Common myeloid progenitor, CD34-positive (primary cell): ENCODE results near the gene NRAP.

Experiments
- CTCF ChIA-PET: fragments of 350-600 bp; sonication (Branson Sonifier 250); formaldehyde crosslinking; loops from one replicate; lab custom pipeline; 2021; ENCODE audit warnings: antibody characterized with exemption; lab: Charles Lee
- POLR2A ChIA-PET: fragments of 350-600 bp; sonication (Branson Sonifier 250); formaldehyde crosslinking; loops from one replicate; lab custom pipeline; 2021; ENCODE audit warnings: antibody characterized with exemption; lab: Charles Lee
- DNase-seq, 3 donors: peaks; one replicate each; pipeline versions ENCODE4 v3.0.0 to v3.0.0-alpha.2; 2013
- H3K27ac ChIP-seq, 2 experiments: 1 replicate in 1 of 2; 2 replicates in 1 of 2; pipeline ENCODE4 v1.7.0; 2013; ENCODE audit warnings: inconsistent platforms in 2 of 2, low read length in 2 of 2, mild to moderate bottlenecking in 2 of 2, low read depth in 1 of 2, moderate library complexity in 1 of 2; ENCODE audit not compliant: severe bottlenecking in 2 of 2, insufficient read depth in 1 of 2, poor library complexity in 1 of 2
- H3K27me3 ChIP-seq, 5 experiments: replicated peaks in 2 of 5; 1 replicate in 3 of 5; 2 replicates in 2 of 5; pipeline versions ENCODE4 v1.6.1 to v1.7.0; 2013; ENCODE audit warnings: low read length in 4 of 5, mild to moderate bottlenecking in 2 of 5, moderate library complexity in 2 of 5, inconsistent platforms in 1 of 5; ENCODE audit not compliant: insufficient read depth in 5 of 5, control insufficient read depth in 4 of 5
- H3K36me3 ChIP-seq, 4 experiments: 1 replicate in 2 of 4; 2 replicates in 2 of 4; pipeline versions ENCODE4 v1.6.1 to v1.7.0; 2013; ENCODE audit warnings: low read length in 3 of 4, control low read depth in 1 of 4, mild to moderate bottlenecking in 1 of 4; ENCODE audit not compliant: control insufficient read depth in 4 of 4, insufficient read depth in 4 of 4
- H3K4me1 ChIP-seq, 4 experiments: 1 replicate in 3 of 4; 2 replicates in 1 of 4; pipeline versions ENCODE4 v1.6.1 to v1.7.1; 2013; ENCODE audit warnings: low read length in 3 of 4, mild to moderate bottlenecking in 3 of 4, control low read depth in 1 of 4, inconsistent platforms in 1 of 4, moderate library complexity in 1 of 4; ENCODE audit not compliant: control insufficient read depth in 4 of 4, insufficient read depth in 4 of 4; ENCODE audit errors: control extremely low read depth in 1 of 4
- H3K4me3 ChIP-seq, 7 experiments: 1 replicate in 4 of 7; 2 replicates in 3 of 7; pipeline versions ENCODE4 v1.5.1 to v1.7.0; 2013; ENCODE audit warnings: mild to moderate bottlenecking in 7 of 7, low read length in 6 of 7, moderate library complexity in 6 of 7, inconsistent platforms in 2 of 7, low read depth in 2 of 7, control low read depth in 1 of 7; ENCODE audit not compliant: insufficient read depth in 4 of 7, control insufficient read depth in 1 of 7; ENCODE audit errors: extremely low read depth in 1 of 7
- H3K9me3 ChIP-seq, 5 experiments: 1 replicate in 4 of 5; 2 replicates in 1 of 5; pipeline versions ENCODE4 v1.6.1 to v1.7.1; 2013; ENCODE audit warnings: low read length in 4 of 5, mild to moderate bottlenecking in 2 of 5, inconsistent platforms in 1 of 5, low read depth in 1 of 5, moderate library complexity in 1 of 5; ENCODE audit not compliant: control insufficient read depth in 4 of 5, insufficient read depth in 2 of 5; ENCODE audit errors: control extremely low read depth in 1 of 5
- WGBS: methylation state at CpG from one replicate; pipeline ENCODE4 v1.1.5; 2013; ENCODE audit not compliant: insufficient coverage; 5-methylcytosine and 5-hydroxymethylcytosine counted together

Gene NRAP

DNA sequence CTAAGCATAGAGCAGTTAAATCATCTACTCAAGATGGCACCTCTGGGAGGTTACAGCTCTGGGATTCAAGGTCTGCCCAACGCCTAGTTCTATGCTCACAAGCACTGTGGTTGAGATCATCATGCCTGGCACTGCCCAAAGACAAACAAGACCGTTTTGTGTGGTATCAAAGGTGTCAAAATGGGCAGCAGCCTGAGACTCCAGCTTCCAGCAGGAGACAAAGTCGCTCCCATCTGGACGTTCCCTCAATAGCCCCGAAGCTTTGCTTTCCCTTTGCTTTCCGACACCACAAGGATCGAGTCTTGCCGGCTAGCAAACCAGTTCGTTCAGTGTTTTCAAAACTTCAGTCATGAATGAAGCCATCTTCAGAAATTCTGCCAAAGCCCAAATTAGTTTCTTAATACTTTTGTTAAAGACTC, 105.9 kb downstream of the NRAP start:
- Histone ChIP-seq H3K27ac (no peak overlapping the region), H3K4me1 (peaks cover 5 to 38% (median 21%) of the 10 kb centered on the region in 4 experiments), H3K4me3 (peak overlapping the region in 1 of 7 experiments; percentile 36), H3K36me3 (no peaks in the 10 kb centered on the region), H3K9me3 (no peaks in the 10 kb centered on the region), H3K27me3 (no peaks in the 10 kb centered on the region)
- 46% methylated on average over 8 of the region's 9 CpGs for WGBS
- ChIA-PET CTCF (interaction anchor here (1.2 to 1.6 kb wide), 2 partner anchors 16 to 1082 kb away, joined by 3 read pairs; no protein-coding TSS in a partner anchor), POLR2A (no interaction called here)
- no peak for DNase-seq

DNA sequence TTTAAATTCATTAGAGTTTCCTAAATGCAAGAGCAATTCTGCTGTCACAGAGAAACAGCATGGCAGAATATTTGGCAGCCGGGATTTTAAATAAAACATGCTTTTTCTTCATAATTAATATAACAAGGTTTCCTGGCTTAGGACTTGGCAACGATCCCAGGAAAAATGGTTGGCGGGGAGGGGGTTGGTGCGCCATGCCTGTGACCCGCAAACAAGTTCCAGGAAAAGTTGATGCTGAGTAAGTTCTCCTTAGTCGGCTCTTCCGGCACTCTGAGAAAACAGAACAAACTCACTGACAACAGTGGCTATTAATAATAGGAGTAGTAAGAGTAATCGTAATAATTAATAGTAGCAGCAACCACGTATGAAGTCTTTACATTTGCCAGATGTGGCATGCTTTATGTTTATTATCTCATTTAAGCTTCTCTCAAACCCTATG, 106.4 kb downstream of the NRAP start:
- H3K9me3 ChIP-seq = no peaks in the 10 kb centered on the region
- CTCF ChIA-PET = interaction anchor here (1.2 to 1.6 kb wide), 2 partner anchors 16 to 1082 kb away, joined by 3 read pairs; no protein-coding TSS in a partner anchor
- DNase-seq = peak; percentile 5 to 23 (median 7)
- H3K4me1 ChIP-seq = peaks cover 5 to 42% (median 23%) of the 10 kb centered on the region in 4 experiments
- POLR2A ChIA-PET = no interaction called here
- H3K27ac ChIP-seq = no peak overlapping the region
- peak overlapping the region in 1 of 7 experiments; percentile 36 for H3K4me3 ChIP-seq
- no peaks in the 10 kb centered on the region for H3K36me3 ChIP-seq
- no peaks in the 10 kb centered on the region for H3K27me3 ChIP-seq
- 5% methylated on average over 3 of the region's 9 CpGs for WGBS

DNA sequence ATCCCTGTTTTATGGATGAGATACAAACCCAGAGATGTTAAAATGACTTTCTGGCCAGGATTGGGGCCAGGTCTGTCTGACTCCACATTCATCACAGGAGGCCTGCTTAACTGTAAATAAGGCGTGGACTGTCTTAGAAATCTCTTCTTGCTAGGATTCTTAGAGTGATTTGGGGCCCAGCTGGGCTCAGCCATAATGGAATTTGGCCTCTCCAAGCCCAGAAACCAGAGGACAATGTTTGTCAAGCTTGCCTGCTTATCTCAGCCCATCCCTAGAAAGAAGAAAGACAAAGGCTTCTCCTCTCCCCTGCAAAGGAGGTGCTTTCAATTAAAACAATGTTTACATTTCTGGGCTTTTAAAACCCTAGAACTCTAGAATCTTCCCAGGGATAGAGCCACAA, 108.1 kb downstream of the NRAP start:
- no peaks in the 10 kb centered on the region for H3K9me3 ChIP-seq
- WGBS = no CpG with 5 or more reads among the region's 1 CpG
- H3K27me3 ChIP-seq = no peaks in the 10 kb centered on the region
- H3K36me3 ChIP-seq = no peaks in the 10 kb centered on the region
- no peak overlapping the region for H3K27ac ChIP-seq
- ChIA-PET POLR2A (no interaction called here), CTCF (interaction anchor here (3.4 kb wide), 1 partner anchor 32 kb away, joined by 25 read pairs; no protein-coding TSS in a partner anchor)
- H3K4me1 ChIP-seq = peaks cover 5 to 43% (median 23%) of the 10 kb centered on the region in 4 experiments
- DNase-seq = no peak
- H3K4me3 ChIP-seq = no peak overlapping the region

DNA sequence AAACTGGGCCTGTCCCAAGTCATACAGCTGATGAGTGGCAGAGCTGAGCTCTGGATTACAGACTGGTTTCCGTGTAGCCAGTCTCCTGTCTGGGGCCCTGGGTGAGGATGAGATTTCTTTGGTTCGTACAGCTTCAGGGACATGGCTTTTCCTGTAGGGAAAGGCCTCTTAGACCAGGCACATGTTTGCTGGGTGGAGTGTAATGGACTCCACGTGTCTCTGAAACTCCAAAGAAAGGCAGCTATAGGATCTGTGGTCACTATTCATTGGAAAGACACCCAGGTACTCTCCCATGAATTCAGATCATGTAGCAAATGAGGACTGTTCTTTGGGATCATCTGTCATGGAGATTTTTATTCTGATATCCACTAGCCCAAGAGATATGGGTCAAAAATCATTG, 108.6 kb downstream of the NRAP start:
- POLR2A ChIA-PET = no interaction called here
- no peak for DNase-seq
- CTCF ChIA-PET = interaction anchor here (1.1 to 3.4 kb wide), 3 partner anchors 8 to 31 kb away, joined by 4 to 25 read pairs (median 12); no protein-coding TSS in a partner anchor
- Histone ChIP-seq H3K9me3 (no peaks in the 10 kb centered on the region), H3K36me3 (no peaks in the 10 kb centered on the region), H3K4me3 (no peak overlapping the region), H3K27me3 (no peaks in the 10 kb centered on the region), H3K4me1 (peaks cover 5 to 47% (median 23%) of the 10 kb centered on the region in 4 experiments), H3K27ac (no peak overlapping the region)
- WGBS = 100% methylated on average over 3 of the region's 3 CpGs

DNA sequence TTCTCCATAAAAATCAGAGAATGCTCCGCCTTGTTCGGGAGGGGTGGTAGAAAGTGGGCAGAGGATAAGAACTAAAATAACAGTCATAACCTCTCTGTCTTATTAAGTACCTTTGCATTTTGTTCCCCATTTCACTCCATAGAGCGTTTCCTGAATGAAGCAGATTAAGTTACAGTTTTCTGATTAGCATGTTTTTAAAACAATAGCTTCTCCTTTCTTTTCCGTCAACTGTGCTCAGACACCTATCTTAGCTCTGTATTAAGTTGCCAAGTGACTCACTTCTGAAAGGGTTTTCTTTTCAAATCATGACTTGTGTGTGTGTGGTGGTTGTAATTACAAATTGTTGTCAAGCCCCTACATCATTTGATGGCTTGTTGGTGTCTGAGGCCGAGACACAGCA, 109.6 kb downstream of the NRAP start:
- Histone ChIP-seq H3K4me3 (no peak overlapping the region), H3K9me3 (no peaks in the 10 kb centered on the region), H3K4me1 (peaks cover 5 to 51% (median 23%) of the 10 kb centered on the region in 4 experiments), H3K27ac (no peak overlapping the region), H3K27me3 (no peaks in the 10 kb centered on the region), H3K36me3 (no peaks in the 10 kb centered on the region)
- ChIA-PET CTCF (interaction anchor here (1.0 to 3.4 kb wide), 6 partner anchors 9 to 1081 kb away, joined by 3 to 25 read pairs (median 4); no protein-coding TSS in a partner anchor), POLR2A (no interaction called here)
- 36% methylated on average over 2 of the region's 5 CpGs for WGBS
- DNase-seq = peak; percentile 28 to 84 (median 75)

DNA sequence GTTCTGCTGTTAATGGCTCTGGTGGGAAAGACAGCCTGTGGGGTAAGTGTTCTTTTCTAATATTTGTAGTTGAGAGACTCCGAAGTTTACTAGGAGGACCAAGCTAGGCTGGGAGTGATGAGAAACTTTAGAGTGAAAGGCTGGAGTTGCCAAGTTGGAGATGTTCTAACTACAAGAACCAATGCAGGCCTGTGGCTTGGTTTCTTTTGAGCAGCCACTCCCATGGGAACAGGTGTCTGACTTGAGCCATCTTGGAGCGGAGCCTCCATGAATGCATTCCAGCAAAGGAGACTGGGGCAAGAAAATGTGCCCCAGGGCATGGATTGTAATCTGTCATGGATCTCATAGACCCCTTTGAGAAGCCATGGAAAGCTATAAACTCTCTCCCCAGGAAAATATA, 110.7 kb downstream of the NRAP start:
- WGBS = 100% methylated on average over 2 of the region's 2 CpGs
- Histone ChIP-seq H3K27me3 (no peaks in the 10 kb centered on the region), H3K27ac (no peak overlapping the region), H3K4me1 (peaks cover 5 to 51% (median 21%) of the 10 kb centered on the region in 4 experiments), H3K36me3 (no peaks in the 10 kb centered on the region), H3K4me3 (no peak overlapping the region), H3K9me3 (no peaks in the 10 kb centered on the region)
- DNase-seq = no peak
- ChIA-PET POLR2A (no interaction called here), CTCF (interaction anchor here (1.1 to 3.4 kb wide), 4 partner anchors 10 to 1080 kb away, joined by 4 to 25 read pairs (median 8); no protein-coding TSS in a partner anchor)

DNA sequence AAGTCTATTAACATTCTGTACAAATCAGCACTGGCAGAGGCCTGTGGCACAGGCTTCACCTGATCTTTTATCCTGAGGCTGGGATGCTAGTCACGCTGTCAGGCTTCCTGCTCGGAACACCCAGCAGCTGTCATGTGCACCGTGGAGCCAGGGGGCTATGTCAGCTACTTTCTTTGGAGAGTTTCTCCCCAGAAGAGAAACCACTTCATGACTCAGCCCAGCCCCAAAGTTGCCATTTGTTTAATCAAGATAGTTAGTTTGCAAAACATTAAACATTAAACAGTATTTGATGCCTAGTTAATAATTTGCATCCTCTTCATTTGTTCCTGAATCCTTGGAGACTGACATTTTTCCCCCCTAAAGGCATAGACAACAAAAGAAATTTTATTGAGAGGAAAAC, 111.1 kb downstream of the NRAP start, which contains the start of gene HABP2:
Gene HABP2 (plus strand): TSS at position 353 of the 400 bp plus-strand sequence. CDS start 69 bp downstream, outside the sequence.
- WGBS = 83% methylated on average over 3 of the region's 3 CpGs
- Histone ChIP-seq H3K36me3 (no peaks in the 10 kb centered on the region), H3K9me3 (no peaks in the 10 kb centered on the region), H3K27me3 (no peaks in the 10 kb centered on the region), H3K27ac (no peak within 1 kb of the TSS), H3K4me3 (no peak within 1 kb of the TSS), H3K4me1 (peaks cover 5 to 47% (median 19%) of the 10 kb centered on the region in 4 experiments)
- no peak for DNase-seq
- POLR2A ChIA-PET = no interaction called here
- CTCF ChIA-PET = interaction anchor here (2.7 kb wide), 1 partner anchor 10 kb away, joined by 12 read pairs; no protein-coding TSS in a partner anchor
